Muscle layer of colon (tissue), 2 donors: ENCODE results near the gene LGALS1.

Source experiments
- H3K27ac ChIP-seq: one replicate; pipeline ENCODE4 v1.7.0; 2013; ENCODE audit warnings: low read depth, mild to moderate bottlenecking, low read length, moderate library complexity
- H3K27me3 ChIP-seq, 2 donors: one replicate each; pipeline ENCODE4 v1.7.0; 2013; ENCODE audit warnings: low read length in 2 of 2, mild to moderate bottlenecking in 2 of 2; ENCODE audit not compliant: insufficient read depth in 2 of 2, control insufficient read depth in 1 of 2
- H3K36me3 ChIP-seq: one replicate; pipeline ENCODE4 v1.7.0; 2013; ENCODE audit warnings: mild to moderate bottlenecking, low read length; ENCODE audit not compliant: insufficient read depth
- H3K4me1 ChIP-seq: one replicate; pipeline ENCODE4 v1.7.0; 2013; ENCODE audit warnings: mild to moderate bottlenecking, low read length; ENCODE audit not compliant: insufficient read depth
- H3K4me3 ChIP-seq, 2 donors: one replicate each; pipeline ENCODE4 v1.7.0; 2013; ENCODE audit warnings: low read length in 2 of 2, low read depth in 1 of 2, mild to moderate bottlenecking in 1 of 2, moderate library complexity in 1 of 2
- H3K9ac ChIP-seq: one replicate; pipeline ENCODE4 v1.7.0; 2013; ENCODE audit warnings: low read length
- H3K9me3 ChIP-seq: one replicate; pipeline ENCODE4 v1.7.0; 2013; ENCODE audit warnings: mild to moderate bottlenecking, low read length
- donor health status: abdominal sarcoma.
- donor health status: Adenocarcinoma of cecum.

Gene LGALS1

GRCh38 chr22:37665487-37665886, 9.9 kb upstream of the LGALS1 start:
- Histone ChIP-seq H3K9ac (no peak overlapping the region), H3K27me3 (no peaks in the 10 kb centered on the region), H3K4me3 (no peak overlapping the region), H3K27ac (no peak overlapping the region), H3K36me3 (peaks cover 15% of the 10 kb centered on the region), H3K9me3 (no peaks in the 10 kb centered on the region), H3K4me1 (peaks cover 30% of the 10 kb centered on the region)

GRCh38 chr22:37669586-37669985, 5.8 kb upstream of the LGALS1 start:
- no peak overlapping the region for H3K4me3 ChIP-seq
- peaks cover 15% of the 10 kb centered on the region for H3K36me3 ChIP-seq
- no peak overlapping the region for H3K9ac ChIP-seq
- H3K9me3 ChIP-seq: no peaks in the 10 kb centered on the region
- H3K4me1 ChIP-seq: peaks cover 17% of the 10 kb centered on the region
- no peaks in the 10 kb centered on the region for H3K27me3 ChIP-seq
- peak overlapping the region; percentile 2 for H3K27ac ChIP-seq

DNA sequence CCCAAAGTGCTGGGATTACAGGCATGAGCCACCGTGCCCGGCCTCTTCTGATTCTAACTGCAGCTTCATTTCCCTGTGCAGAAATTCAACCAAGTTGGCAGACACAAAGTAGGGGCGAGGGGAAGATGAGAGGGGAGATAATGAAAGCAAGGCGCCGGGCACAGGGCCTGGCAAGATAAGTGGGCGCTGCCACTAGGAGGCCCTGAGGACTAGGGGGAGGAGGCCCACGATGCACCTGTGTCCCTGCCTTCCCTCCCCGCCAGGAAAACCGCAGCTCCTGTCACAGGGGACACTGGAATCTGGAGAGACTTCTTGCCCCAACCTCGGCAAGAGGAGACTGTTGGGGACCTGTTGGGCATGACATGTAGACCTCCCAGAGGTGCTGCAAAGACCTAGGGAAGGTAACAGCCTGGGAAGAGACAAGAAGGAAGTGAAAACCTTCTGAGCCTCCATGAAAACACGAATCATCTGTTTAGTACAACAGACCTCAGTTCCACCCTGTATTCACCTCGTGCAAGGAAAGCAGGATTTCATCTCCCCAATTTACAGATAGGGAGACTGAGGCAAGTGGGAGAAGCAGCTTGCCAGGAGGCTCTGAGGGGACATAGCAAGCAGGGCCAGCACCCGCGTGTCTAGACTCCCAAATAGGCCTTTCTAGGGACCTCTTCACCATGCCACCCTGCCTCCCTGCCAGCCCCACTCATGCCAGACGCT, 3.1 kb upstream of the LGALS1 start:
- no peaks in the 10 kb centered on the region for H3K36me3 ChIP-seq
- no peak overlapping the region for H3K27ac ChIP-seq
- H3K9me3 ChIP-seq: no peaks in the 10 kb centered on the region
- H3K4me1 ChIP-seq: peaks cover 23% of the 10 kb centered on the region
- no peaks in the 10 kb centered on the region for H3K27me3 ChIP-seq
- H3K9ac ChIP-seq: no peak overlapping the region
- H3K4me3 ChIP-seq: no peak overlapping the region

DNA sequence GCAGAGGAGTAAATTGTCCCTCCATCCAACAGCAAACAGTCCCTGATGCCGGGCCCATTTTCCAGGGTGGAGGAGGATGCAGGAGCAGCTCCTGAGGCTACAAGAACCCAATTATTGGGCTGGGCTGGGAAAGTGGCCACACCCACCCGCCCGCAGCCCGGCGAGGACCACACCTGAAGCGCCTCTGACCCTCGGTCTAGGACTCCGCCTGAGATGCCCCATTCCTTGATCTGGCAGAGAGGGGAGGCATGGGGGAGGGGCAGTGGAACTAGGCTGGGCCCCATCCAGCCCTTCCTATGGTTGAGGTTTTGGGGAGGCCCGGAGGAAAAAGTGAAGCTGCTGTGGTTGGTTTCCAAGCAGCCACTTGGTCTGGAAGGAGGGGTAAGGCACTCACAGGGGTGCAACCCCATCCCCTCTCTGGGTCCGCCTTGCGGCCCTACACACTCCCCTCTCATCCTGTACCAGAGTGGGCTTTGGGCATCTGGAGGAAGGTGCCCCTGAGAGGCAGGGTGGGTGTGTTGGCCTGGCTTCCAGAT, 2.4 kb upstream of the LGALS1 start:
- H3K4me3 ChIP-seq: no peak overlapping the region
- peaks cover 29% of the 10 kb centered on the region for H3K4me1 ChIP-seq
- no peak overlapping the region for H3K9ac ChIP-seq
- no peak overlapping the region for H3K27ac ChIP-seq
- H3K36me3 ChIP-seq: no peaks in the 10 kb centered on the region
- H3K27me3 ChIP-seq: no peaks in the 10 kb centered on the region
- no peaks in the 10 kb centered on the region for H3K9me3 ChIP-seq

DNA sequence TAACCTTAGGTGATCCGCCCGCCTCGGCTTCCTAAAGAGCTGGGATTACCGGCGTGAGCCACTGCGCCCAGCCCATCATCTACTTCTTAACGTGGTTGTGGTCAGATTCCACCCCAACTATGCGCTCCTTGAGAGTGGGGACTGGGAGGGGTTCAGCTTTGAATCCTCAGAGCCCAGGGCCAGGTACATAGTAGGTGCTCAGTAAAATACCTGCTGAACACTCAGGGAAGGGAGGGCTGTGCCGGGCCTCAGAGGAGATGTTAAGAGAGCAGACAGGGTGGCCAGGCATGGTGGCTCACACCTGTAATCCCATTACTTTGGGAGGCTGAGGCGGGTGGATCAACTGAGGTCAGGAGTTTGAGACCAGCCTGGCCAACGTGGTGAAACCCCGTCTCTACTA, 1.2 kb upstream of the LGALS1 start:
- Histone ChIP-seq H3K4me1 (peaks cover 33% of the 10 kb centered on the region), H3K27me3 (no peaks in the 10 kb centered on the region)

GRCh38 chr22:37675930-37676735, 697 bp downstream of the LGALS1 start:
- H3K27ac ChIP-seq: peak overlapping the region; percentile 99
- peak overlapping the region; percentile 97 for H3K9ac ChIP-seq
- H3K36me3 ChIP-seq: peaks cover 8% of the 10 kb centered on the region
- H3K4me3 ChIP-seq: peak overlapping the region; percentile 94 to 98
- no peaks in the 10 kb centered on the region for H3K9me3 ChIP-seq
- H3K27me3 ChIP-seq: no peaks in the 10 kb centered on the region
- H3K4me1 ChIP-seq: peaks cover 33% of the 10 kb centered on the region

More for the DNA sequence above, 1.2 kb upstream of the LGALS1 start:
- peaks cover under 1% of the 10 kb centered on the region for H3K36me3 ChIP-seq
- no peaks in the 10 kb centered on the region for H3K9me3 ChIP-seq
- H3K9ac ChIP-seq: no peak overlapping the region
- no peak overlapping the region for H3K4me3 ChIP-seq
- H3K27ac ChIP-seq: peak overlapping the region; percentile 93

DNA sequence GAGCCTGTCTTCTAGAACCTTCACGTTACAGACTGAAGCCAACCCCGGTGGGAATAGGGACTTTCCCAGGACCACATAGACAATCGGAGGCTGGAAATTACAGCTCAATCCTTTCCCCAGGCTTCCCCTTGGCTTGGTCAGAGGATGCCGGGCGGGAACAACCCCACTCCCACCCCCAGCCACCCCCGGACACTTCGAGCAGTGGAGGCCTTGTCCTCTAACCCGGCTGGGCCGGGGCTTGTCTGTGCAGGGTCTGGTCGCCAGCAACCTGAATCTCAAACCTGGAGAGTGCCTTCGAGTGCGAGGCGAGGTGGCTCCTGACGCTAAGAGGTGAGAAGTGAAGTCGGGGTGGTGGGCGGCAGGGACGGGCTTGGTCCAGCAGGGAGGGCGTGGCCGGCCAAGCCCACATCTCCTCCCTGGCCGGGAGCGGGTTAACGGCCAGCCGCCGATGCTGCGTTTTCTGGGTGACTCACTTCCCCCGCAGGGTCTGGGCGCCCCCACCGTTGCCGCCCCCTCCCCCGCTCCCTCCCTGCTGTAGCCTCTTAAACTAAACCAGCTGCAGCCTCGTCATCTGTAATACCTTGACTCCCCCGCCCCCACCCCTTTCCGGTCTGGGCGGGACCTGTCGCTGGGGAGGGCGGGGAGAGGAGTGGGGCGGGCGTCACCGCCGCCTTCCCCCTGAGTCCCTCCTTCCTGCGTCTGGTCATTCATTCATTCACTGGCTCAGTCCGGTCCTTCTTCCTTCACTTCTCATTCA, 1.5 kb downstream of the LGALS1 start:
- Histone ChIP-seq H3K36me3 (peaks cover 8% of the 10 kb centered on the region), H3K27me3 (no peaks in the 10 kb centered on the region), H3K4me3 (peak overlapping the region; percentile 94 to 98), H3K4me1 (peaks cover 39% of the 10 kb centered on the region), H3K9me3 (no peaks in the 10 kb centered on the region), H3K9ac (peak overlapping the region; percentile 97), H3K27ac (peak overlapping the region; percentile 99)

- H3K9me3 ChIP-seq: no peaks in the 10 kb centered on the region
- H3K27ac ChIP-seq: peak overlapping the region; percentile 99
- H3K4me1 ChIP-seq: peaks cover 39% of the 10 kb centered on the region
- H3K27me3 ChIP-seq: no peaks in the 10 kb centered on the region
- H3K9ac ChIP-seq: no peak overlapping the region
- H3K4me3 ChIP-seq: peak overlapping the region; percentile 94 to 98
- H3K36me3 ChIP-seq: peaks cover 8% of the 10 kb centered on the region
Observed at GRCh38 chr22:37677493-37677974, 2.1 kb downstream of the LGALS1 start.

GRCh38 chr22:37678372-37678771, 2.9 kb downstream of the LGALS1 start:
- H3K27me3 ChIP-seq: no peaks in the 10 kb centered on the region
- H3K9ac ChIP-seq: no peak overlapping the region
- peaks cover 8% of the 10 kb centered on the region for H3K36me3 ChIP-seq
- H3K4me3 ChIP-seq: no peak overlapping the region
- no peaks in the 10 kb centered on the region for H3K9me3 ChIP-seq
- peaks cover 34% of the 10 kb centered on the region for H3K4me1 ChIP-seq
- H3K27ac ChIP-seq: peak overlapping the region; percentile 12

DNA sequence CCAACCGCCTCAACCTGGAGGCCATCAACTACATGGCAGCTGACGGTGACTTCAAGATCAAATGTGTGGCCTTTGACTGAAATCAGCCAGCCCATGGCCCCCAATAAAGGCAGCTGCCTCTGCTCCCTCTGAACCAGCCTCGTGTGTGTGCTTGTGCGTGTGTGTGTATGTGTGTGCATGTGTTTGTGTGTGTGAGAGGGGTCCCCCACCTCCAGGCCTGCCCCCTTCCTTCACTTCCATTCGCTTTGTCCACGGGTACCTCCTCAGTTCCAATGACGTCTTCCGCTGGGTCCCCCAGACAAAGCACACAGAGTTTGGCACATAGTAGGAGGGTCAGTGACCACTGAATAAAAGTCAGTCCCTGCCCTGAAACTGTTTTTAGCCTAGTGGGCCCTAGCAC, 4.2 kb downstream of the LGALS1 start:
- Histone ChIP-seq H3K9me3 (no peaks in the 10 kb centered on the region), H3K4me1 (peaks cover 26% of the 10 kb centered on the region), H3K36me3 (peaks cover 8% of the 10 kb centered on the region), H3K27ac (no peak overlapping the region), H3K27me3 (no peaks in the 10 kb centered on the region), H3K4me3 (no peak overlapping the region), H3K9ac (no peak overlapping the region)
